OCI-LY1 (cell line): ENCODE measurements around the gene MYO3B.

Experiments
- EZH2 ChIP-seq: fragments of 200-600 bp; sonication (generic), shearing (Covaris generic); IDR thresholded peaks from 2 replicates; pipeline ENCODE4 v1.8.0; 2017; ENCODE audit warnings: borderline replicate concordance, mixed run types, mild to moderate bottlenecking, antibody characterized with exemption, low read length, moderate library complexity, mixed read lengths
- TF ChIP-seq, protein P1 (sequence below): fragments of 200-600 bp; sonication (generic), shearing (Covaris generic); IDR thresholded peaks from 2 replicates; pipeline ENCODE4 v1.5.1; 2017; ENCODE audit warnings: mild to moderate bottlenecking, antibody characterized with exemption, low read length, moderate library complexity, mixed read lengths

GRCh38 chr2:170170281-170171040 lies 7.5 kb upstream of the MYO3B start:
- TF ChIP-seq, protein P1, sequence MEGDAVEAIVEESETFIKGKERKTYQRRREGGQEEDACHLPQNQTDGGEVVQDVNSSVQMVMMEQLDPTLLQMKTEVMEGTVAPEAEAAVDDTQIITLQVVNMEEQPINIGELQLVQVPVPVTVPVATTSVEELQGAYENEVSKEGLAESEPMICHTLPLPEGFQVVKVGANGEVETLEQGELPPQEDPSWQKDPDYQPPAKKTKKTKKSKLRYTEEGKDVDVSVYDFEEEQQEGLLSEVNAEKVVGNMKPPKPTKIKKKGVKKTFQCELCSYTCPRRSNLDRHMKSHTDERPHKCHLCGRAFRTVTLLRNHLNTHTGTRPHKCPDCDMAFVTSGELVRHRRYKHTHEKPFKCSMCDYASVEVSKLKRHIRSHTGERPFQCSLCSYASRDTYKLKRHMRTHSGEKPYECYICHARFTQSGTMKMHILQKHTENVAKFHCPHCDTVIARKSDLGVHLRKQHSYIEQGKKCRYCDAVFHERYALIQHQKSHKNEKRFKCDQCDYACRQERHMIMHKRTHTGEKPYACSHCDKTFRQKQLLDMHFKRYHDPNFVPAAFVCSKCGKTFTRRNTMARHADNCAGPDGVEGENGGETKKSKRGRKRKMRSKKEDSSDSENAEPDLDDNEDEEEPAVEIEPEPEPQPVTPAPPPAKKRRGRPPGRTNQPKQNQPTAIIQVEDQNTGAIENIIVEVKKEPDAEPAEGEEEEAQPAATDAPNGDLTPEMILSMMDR = no peak
- no peak for TF ChIP-seq EZH2
